Endothelial cell (in vitro differentiated cells): Measurements from ENCODE around the gene AVEN. TPM values are rescaled to one million over a fixed set of nuclear protein-coding genes. Genes with fewer than 3 reads are reported as not detected.

Source experiments
- DNase-seq: peaks from one replicate; pipeline ENCODE4 v3.0.0; 2021; ENCODE audit warnings: low spot score
- H3K27ac Mint-ChIP-seq: one replicate; pipeline ENCODE4 v1.8.0; 2021; ENCODE audit warnings: mixed read lengths, inconsistent platforms; ENCODE audit not compliant: unreplicated experiment
- H3K27me3 Mint-ChIP-seq: one replicate; pipeline ENCODE4 v1.8.0; 2021; ENCODE audit warnings: mild to moderate bottlenecking, moderate library complexity, mixed read lengths, inconsistent platforms; ENCODE audit not compliant: unreplicated experiment
- H3K36me3 Mint-ChIP-seq: one replicate; pipeline ENCODE4 v1.8.0; 2021; ENCODE audit warnings: mild to moderate bottlenecking, low read depth, mixed read lengths, inconsistent platforms; ENCODE audit not compliant: unreplicated experiment
- H3K4me1 Mint-ChIP-seq: one replicate; pipeline ENCODE4 v1.8.0; 2021; ENCODE audit warnings: mild to moderate bottlenecking, mixed read lengths, inconsistent platforms; ENCODE audit not compliant: unreplicated experiment
- H3K4me3 Mint-ChIP-seq: one replicate; pipeline ENCODE4 v1.8.0; 2021; ENCODE audit warnings: mild to moderate bottlenecking, mixed read lengths, inconsistent platforms; ENCODE audit not compliant: unreplicated experiment
- H3K9me3 Mint-ChIP-seq: one replicate; pipeline ENCODE4 v1.8.0; 2021; ENCODE audit warnings: mixed read lengths, inconsistent platforms; ENCODE audit not compliant: unreplicated experiment
- CTCF ChIP-seq: fragments of 200-600 bp; sonication (generic); IDR thresholded peaks from one replicate; pipeline ENCODE4 v1.5.0; 2021; ENCODE audit warnings: antibody characterized with exemption; ENCODE audit not compliant: unreplicated experiment
- total RNA-seq: library from RNA; stranded (reverse); fragmentation: NEBNext Ultra II Directional; extraction: Animal tissue kit (Norgen Biotek cat#: 25700); gene quantifications from one replicate; pipeline ENCODE4 v1.2.1, GENCODE V29; 2021; ENCODE audit not compliant: unreplicated experiment

Gene AVEN
- total RNA-seq, 1 donor from 2014 or later: 14.8 TPM

DNA sequence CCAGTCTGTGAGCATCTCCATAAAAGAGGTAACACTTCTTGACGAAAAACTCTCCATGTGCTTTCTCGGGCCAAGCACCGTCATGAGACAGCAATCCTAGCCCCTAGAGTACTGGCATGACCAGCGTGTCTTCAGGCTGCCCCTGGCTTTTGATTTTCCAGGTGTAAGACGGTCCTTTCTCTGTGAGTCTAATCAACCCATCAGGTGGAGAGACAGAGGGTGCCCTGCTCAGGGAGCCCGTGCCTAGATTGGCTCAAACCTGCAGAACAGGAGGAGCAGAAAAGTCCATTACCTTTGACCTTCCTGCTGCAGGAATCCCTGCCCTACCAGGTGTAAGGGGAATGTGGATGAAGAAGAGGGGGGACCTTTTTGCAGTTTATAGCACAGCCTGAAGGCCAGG, 180.2 kb downstream of the AVEN start:
- Mint-ChIP-seq H3K27me3 (peaks cover 1% of the 10 kb centered on the region), H3K27ac (no peak overlapping the region), H3K4me3 (no peak overlapping the region), H3K4me1 (no peaks in the 10 kb centered on the region), H3K36me3 (peaks cover 8% of the 10 kb centered on the region), H3K9me3 (no peaks in the 10 kb centered on the region)
- DNase-seq: no peak
- TF ChIP-seq CTCF: no peak

GRCh38 chr15:33857726-33858125, 181.3 kb downstream of the AVEN start:
- Mint-ChIP-seq H3K27me3 (peaks cover 1% of the 10 kb centered on the region), H3K27ac (no peak overlapping the region), H3K4me3 (no peak overlapping the region), H3K4me1 (no peaks in the 10 kb centered on the region), H3K36me3 (peaks cover 8% of the 10 kb centered on the region), H3K9me3 (no peaks in the 10 kb centered on the region)
- DNase-seq: no peak
- no peak for TF ChIP-seq CTCF

GRCh38 chr15:33852570-33852969, 186.4 kb downstream of the AVEN start:
- peaks cover 5% of the 10 kb centered on the region for H3K36me3 Mint-ChIP-seq
- no peak for TF ChIP-seq CTCF
- no peaks in the 10 kb centered on the region for H3K4me1 Mint-ChIP-seq
- no peak overlapping the region for H3K27ac Mint-ChIP-seq
- DNase-seq: no peak
- H3K4me3 Mint-ChIP-seq: no peak overlapping the region
- H3K9me3 Mint-ChIP-seq: no peaks in the 10 kb centered on the region
- no peaks in the 10 kb centered on the region for H3K27me3 Mint-ChIP-seq

GRCh38 chr15:33852094-33852493, 186.9 kb downstream of the AVEN start:
- Mint-ChIP-seq H3K4me1 (no peaks in the 10 kb centered on the region), H3K9me3 (no peaks in the 10 kb centered on the region), H3K27me3 (no peaks in the 10 kb centered on the region), H3K4me3 (no peak overlapping the region), H3K27ac (no peak overlapping the region), H3K36me3 (peaks cover under 1% of the 10 kb centered on the region)
- TF ChIP-seq CTCF: no peak
- DNase-seq: no peak

DNA sequence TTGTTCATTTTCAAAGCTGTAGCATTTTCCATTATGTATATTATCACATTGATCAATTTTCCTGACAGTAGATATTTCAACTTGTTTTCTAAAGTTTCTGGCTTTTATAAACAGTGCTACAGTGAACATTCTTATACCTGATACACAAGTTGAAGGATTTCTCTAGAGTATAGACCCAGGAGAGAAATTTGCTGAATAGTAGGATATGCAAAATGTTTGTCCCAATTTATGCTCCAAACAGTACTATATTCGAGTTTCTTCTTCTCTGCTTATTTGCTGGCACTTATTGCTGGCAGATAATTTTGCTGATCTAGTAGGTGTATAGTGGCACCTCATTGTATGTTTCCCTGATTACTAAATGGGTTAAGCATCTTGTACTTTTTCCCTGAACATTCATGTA, 187.9 kb downstream of the AVEN start:
- Mint-ChIP-seq H3K27me3 (no peaks in the 10 kb centered on the region), H3K36me3 (no peaks in the 10 kb centered on the region), H3K4me1 (peaks cover 6% of the 10 kb centered on the region), H3K9me3 (no peaks in the 10 kb centered on the region), H3K27ac (no peak overlapping the region), H3K4me3 (no peak overlapping the region)
- no peak for DNase-seq
- no peak for TF ChIP-seq CTCF
